Endometrial microvascular endothelial cells (primary cell): ENCODE data around the gene CRTC3. TPM values are rescaled to one million over a fixed set of nuclear protein-coding genes. Genes with fewer than 3 reads are reported as not detected.
"Not testable (repeated sequence)": the region's sequence is repeated elsewhere in the genome, so short reads cannot be mapped to it uniquely, and the experiment has no call there.

ENCODE experiments used
- in situ Hi-C: cut with HindIII; loops from 2 replicates; pipeline ENCODE4 v1.10.0; 2017; ENCODE audit warnings: low sequenced_read_pairs, low pct_unique_long_range_greater_than_20kb; ENCODE audit errors: inconsistent ontology term
- total RNA-seq: library from RNA; depleted of rRNA; stranded (reverse); fragments of >200 nt; gene quantifications from one replicate; pipeline ENCODE4 v1.2.3, GENCODE V29; 2015; ENCODE audit errors: inconsistent ontology term

Gene CRTC3
- total RNA-seq, 1 donor from 2014 or later: 13.1 TPM

GRCh38 chr15:90609242-90610180 is 79.8 kb downstream of the CRTC3 start:
- in situ Hi-C loops: no loop called here

DNA sequence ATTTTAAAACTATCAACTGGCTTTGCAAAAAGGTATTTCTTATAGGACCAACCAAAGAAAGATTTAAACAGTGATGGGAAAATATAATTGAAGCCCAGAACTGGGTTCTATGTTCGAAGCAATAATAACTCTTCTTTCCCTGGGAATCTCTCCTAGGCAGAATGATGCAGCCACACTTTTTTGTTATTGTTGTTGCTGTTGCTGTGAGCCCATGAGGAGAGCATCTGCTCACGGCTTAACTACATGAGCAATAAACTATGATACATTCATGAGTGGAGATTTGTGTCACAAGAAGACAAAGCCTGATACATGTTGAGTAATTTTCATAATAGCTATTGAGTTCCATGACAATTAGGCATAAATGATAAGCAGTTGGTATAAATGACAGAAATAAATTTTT is 80.5 kb downstream of the CRTC3 start:
- in situ Hi-C loops: no loop called here

- in situ Hi-C loops: no loop called here
Measured at GRCh38 chr15:90611157-90611556, 81.4 kb downstream of the CRTC3 start.

DNA sequence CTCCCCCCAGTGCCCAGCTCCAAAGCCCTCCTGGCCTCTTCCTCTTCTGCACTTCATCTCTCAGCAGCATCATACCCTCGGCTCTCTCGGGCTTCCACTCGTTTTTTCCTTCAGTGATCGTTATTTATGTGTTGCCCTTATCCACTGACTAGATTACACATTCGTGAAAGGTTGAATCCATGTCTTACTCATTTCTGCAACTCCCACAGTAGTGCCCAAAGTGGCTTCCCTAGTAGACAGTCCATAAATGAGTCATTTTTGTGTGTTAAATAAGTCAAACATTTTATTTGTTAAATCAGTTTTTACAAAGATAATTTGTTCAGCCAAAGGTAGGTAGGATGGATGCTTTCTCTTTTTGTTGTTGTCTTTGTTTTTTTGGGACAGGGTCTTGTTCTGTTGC is 87.4 kb downstream of the CRTC3 start:
- in situ Hi-C loops: no loop called here

DNA sequence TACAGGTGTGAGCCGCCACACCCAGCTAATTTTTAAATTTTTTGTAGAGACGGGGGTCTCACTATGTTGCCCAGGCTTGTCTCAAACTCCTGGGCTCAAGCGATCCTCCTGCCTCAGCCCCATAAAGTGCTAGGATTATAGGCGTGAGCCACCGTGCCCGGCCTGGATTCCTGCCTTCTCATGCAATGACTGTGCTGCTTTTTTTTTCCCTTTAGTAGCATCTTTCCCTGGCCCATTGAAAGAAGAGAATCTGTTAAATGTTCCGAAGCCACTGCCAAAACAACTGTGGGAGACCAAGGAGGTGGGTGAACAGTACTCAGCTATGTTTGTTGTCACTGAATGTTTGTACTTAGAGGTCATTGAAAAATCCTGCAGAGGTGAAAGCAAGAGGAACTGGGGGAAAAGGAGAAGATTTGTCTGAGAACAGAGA is 88.0 kb downstream of the CRTC3 start:
- in situ Hi-C loops: no loop called here

GRCh38 chr15:90618330-90619125 is 88.8 kb downstream of the CRTC3 start:
- in situ Hi-C loops: no loop called here

DNA sequence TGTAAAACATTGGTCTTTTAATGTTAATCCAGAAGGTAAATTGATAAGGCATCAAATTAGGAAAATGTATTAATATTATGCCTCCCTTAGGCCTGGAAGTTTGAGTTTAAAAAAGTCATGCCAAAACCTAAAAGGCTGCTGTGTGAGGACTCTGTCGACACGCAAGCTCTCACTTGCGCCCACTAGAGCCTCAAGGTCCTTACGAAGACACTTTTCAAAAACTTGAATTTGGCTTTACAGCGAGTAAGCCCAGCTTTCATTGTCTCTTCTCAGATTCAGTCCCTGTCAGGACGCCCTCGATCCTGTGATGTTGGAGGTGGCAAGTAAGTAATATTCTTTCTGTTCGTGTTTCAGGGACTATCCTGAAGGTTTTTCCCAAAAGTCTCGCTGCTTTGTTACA is 89.7 kb downstream of the CRTC3 start:
- in situ Hi-C loops: no loop called here

GRCh38 chr15:90619939-90620338 is 90.2 kb downstream of the CRTC3 start:
- in situ Hi-C loops: no loop called here

DNA sequence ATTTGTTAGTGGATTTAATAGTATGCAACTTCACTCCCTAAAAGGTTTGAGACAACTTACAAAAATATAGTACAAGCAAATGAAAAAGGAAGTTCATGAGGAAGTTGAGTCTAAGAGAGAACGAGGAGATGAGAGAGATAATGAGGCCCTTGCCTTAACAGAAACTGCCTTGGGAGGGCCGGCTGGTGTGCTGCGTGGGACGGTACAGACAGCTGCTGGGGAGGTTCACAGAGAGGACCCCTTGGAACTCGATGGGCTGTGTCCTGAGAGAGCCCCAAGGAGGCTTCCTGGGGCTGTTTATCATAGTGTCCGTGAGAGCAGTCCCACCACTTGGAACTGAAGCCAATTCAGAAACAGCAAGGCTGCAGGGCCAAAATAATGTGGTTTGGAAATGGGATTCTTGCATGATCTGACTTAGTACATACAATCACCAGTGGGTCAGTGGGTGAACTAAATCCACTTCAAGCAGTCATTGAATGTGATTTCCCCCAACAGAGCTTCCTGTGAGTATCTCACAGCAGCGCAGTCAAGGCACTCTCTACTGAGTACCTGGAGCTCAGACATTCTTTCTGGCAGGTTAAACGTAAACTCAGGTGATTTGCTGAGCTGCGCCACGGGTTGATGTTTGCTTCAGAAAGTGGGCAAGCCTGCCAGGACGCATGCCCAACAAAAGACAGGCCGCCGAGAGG is 90.8 kb downstream of the CRTC3 start:
- in situ Hi-C loops: no loop called here

GRCh38 chr15:90623854-90624253 is 94.1 kb downstream of the CRTC3 start:
- in situ Hi-C loops: no loop called here

GRCh38 chr15:90624278-90624981 is 94.7 kb downstream of the CRTC3 start:
- in situ Hi-C loops: no loop called here

DNA sequence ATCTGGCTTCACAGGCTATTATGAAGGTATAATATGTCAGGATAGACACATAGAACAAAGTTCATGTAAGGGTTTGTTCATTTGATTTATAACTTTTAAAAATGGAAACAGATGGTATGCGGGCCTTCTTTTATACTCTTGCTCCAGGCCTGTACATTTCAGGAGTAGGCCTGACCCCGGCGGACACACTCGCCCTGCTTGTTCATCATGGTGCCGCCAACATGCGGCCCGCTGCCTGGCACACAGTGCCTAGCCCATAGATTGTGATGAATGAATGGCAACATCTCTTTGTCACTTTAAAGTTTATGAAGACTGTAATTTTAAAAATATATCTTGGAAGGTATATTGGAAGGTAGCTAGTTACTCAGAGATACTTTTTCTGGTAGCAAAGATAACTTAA is 95.3 kb downstream of the CRTC3 start:
- in situ Hi-C loops: no loop called here

DNA sequence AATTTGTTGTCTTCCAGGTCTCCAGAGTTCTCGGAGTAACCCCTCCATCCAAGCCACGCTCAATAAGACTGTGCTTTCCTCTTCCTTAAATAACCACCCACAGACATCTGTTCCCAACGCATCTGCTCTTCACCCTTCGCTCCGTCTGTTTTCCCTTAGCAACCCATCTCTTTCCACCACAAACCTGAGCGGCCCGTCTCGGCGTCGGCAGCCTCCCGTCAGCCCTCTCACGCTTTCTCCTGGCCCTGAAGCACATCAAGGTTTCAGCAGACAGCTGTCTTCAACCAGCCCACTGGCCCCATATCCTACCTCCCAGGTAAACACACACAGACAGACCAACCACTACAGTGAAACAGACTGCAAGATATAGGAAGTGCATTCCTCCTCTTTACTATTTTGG is 99.5 kb downstream of the CRTC3 start:
- in situ Hi-C loops: no loop called here

DNA sequence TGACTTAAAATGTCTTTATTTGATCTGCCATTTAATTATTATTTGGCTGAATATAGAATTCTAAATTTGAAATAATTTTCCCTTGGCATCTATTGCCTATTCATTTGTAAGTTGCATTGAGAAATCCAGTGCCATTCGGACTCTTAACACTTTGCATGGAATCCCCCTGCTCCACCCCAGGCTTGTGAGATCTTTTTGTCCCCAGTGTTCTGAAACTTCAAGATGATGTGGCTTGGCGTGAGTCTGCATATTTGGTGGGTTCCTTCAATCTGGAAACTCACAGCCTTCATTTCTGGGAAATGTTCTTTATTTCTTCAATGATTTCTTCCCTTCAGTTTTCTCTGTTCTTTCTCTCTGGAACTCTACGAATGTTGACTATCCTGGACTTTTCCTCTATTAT is 103.6 kb downstream of the CRTC3 start:
- in situ Hi-C loops: no loop called here

DNA sequence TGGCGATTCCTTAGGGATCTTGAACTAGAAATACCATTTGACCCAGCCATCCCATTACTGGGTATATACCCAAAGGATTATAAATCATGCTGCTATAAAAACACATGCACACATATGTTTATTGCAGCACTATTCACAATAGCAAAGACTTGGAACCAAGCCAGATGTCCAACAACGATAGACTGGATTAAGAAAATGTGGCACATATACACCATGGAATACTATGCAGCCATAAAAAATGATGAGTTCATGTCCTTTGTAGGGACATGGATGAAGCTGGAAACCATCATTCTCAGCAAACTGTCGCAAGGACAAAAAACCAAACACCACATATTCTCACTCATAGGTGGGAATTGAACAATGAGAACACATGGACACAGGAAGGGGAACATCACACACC is 107.3 kb downstream of the CRTC3 start:
- in situ Hi-C loops: not testable (repeated sequence)

- in situ Hi-C loops: no loop called here
Measured at GRCh38 chr15:90637693-90638092, 108.0 kb downstream of the CRTC3 start.

- in situ Hi-C loops: no loop called here
Measured at GRCh38 chr15:90638201-90638691, 108.5 kb downstream of the CRTC3 start.

DNA sequence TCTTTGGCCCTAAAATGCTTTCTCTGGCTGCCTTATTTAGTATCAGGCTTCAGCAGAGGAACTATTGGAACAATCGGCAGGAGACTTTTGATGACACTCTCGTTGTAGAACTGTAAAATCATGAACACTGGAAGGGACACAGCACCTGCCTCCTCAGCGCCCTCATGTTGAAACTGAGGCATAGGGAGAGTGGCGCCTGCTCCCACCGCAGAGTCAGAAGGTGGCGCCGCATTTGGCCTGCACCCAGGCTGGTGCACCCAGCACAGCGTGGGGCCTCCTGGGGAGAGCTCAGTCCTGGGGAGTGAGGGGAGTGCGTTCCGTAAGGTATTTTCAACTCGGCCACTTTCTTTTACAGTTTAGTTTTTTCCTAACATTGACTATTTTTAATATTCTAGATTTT is 109.2 kb downstream of the CRTC3 start:
- in situ Hi-C loops: no loop called here

DNA sequence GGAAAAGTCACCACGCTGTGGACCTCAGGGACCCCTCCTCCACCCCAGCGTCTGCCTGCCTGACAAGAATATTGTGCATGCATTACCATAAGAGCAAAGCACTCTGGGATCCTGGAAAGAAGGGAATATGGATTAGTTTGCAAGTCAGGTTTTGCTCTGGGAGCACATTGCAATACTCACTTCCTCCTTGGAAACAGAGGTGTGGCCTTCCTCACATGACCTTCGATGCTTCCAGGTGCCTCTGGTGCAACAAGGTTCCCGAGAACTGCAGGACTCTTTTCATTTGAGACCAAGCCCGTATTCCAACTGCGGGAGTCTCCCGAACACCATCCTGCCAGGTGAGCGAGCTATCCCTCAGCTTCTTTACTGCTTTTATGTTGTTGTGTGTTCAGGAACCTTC is 111.1 kb downstream of the CRTC3 start:
- in situ Hi-C loops: no loop called here
